Measurements from ENCODE around the gene LRP1B.

DNA sequence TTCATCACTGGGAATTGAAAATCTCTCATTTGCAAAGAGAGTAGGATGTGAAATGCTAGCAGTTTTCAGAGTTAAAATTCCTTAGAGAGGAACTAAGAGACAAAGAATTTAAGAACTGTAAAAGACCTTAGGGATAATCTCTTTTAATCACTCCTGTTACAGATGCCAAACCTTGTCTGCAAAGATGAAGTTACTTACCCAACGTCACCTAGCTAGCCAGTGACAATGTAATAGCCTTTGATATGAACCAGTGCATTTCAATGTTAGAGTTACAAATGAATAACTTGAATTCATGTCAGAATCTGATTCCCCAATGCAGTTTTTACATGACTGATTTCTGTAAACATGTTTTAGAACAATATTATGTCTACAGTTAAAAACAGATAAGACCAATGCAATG is 190.1 kb downstream of the LRP1B start:
- no peak for TF ChIP-seq CTCF (IDR thresholded peaks at IDR 0.05; ENCODE audit: low read length)
- no peak for TF ChIP-seq EZH2phosphoT487 (IDR thresholded peaks at IDR 0.05; ENCODE audit: low read length)
- no peak for TF ChIP-seq EZH2 (optimal IDR thresholded peaks at IDR 0.05; ENCODE audit: low read depth, low read length)
